ENCODE results near the gene SHANK1. TPM values are rescaled to one million over a fixed set of nuclear protein-coding genes. Genes with fewer than 3 reads are reported as not detected.

The SHANK1 gene
- total RNA-seq, 2 experiments from 2014 or later = not detected

- DNase-seq (no peak), ATAC-seq (no peak)
- Mint-ChIP-seq H3K27ac (no peak overlapping the region), H3K9me3 (ENCODE audit: insufficient read depth) (no peaks in the 10 kb centered on the region), H3K4me3 (no peak overlapping the region), H3K36me3 (ENCODE audit: low read depth) (no peaks in the 10 kb centered on the region), H3K27me3 (ENCODE audit: low read depth) (no peaks in the 10 kb centered on the region), H3K4me1 (ENCODE audit: low read depth) (no peaks in the 10 kb centered on the region)
- ChIA-PET POLR2A (no interaction called here), CTCF (no interaction called here)
Measured at GRCh38 chr19:50646074-50646807, 73.4 kb downstream of the SHANK1 start.

DNA sequence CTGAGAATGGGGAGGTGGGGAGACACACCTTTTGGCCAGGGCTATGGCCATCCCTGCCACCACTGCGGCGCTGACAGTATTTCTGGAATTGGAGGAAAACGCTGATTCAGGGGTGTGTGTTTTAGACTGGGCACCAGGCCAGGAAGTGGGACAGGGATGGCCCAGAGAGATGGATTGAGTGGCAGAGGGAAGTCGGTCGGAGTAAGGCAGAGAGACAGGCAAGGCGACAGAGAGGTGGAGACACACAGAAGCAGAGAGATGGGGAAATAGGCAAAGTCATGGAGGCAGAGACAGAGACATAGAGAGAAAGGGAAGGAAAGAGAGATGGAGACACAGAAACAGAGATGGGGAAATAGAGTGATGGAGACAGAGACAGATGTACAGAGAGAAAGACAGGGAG lies 74.5 kb downstream of the SHANK1 start:
- ChIA-PET POLR2A (no interaction called here), CTCF (no interaction called here)
- Mint-ChIP-seq H3K27me3 (ENCODE audit: low read depth) (peaks cover 1% of the 10 kb centered on the region), H3K9me3 (ENCODE audit: insufficient read depth) (no peaks in the 10 kb centered on the region), H3K4me3 (no peak overlapping the region), H3K4me1 (ENCODE audit: low read depth) (no peaks in the 10 kb centered on the region), H3K36me3 (ENCODE audit: low read depth) (no peaks in the 10 kb centered on the region), H3K27ac (no peak overlapping the region)
- ATAC-seq = no peak
- no peak for DNase-seq

DNA sequence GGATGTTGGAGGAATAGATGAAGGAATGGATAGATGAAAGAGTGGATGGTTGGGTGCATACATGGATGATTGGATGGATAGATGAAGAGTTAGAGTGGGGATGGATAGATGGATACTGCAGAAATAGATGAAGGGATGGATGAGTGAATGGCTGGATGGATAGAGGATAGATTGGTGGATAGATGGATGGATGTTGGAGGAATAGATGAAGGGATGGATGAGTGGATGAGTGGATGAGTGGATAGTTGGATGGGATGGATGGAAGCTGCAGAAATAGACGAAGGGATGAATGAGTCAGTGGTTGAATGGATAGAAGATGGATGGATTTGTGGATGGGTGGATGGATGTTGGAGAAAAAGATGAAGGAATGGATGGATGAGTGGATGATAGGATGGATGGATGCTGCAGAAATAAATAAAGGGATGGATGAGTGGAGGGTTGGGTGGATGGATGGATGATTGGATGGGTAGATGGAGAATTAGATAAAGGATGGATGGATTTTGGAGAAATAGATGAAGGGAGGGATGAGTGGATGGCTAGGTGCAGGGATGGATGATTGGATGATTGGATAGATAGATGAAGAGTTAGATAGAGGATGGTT lies 75.2 kb downstream of the SHANK1 start:
- peaks cover 3% of the 10 kb centered on the region for H3K27me3 Mint-ChIP-seq (ENCODE audit: low read depth)
- ChIA-PET POLR2A (no interaction called here), CTCF (no interaction called here)
- H3K27ac Mint-ChIP-seq = no peak overlapping the region
- H3K4me3 Mint-ChIP-seq = no peak overlapping the region
- no peak for ATAC-seq
- H3K36me3 Mint-ChIP-seq (ENCODE audit: low read depth) = no peaks in the 10 kb centered on the region
- no peak for DNase-seq
- H3K4me1 Mint-ChIP-seq (ENCODE audit: low read depth) = no peaks in the 10 kb centered on the region
- H3K9me3 Mint-ChIP-seq (ENCODE audit: insufficient read depth) = no peaks in the 10 kb centered on the region

GRCh38 chr19:50640368-50640767 lies 79.2 kb downstream of the SHANK1 start:
- Mint-ChIP-seq H3K27ac (no peak overlapping the region), H3K27me3 (ENCODE audit: low read depth) (peaks cover 29% of the 10 kb centered on the region), H3K4me3 (no peak overlapping the region), H3K9me3 (ENCODE audit: insufficient read depth) (peaks cover 2% of the 10 kb centered on the region), H3K36me3 (ENCODE audit: low read depth) (no peaks in the 10 kb centered on the region), H3K4me1 (ENCODE audit: low read depth) (peaks cover 2% of the 10 kb centered on the region)
- ATAC-seq (no peak), DNase-seq (no peak)
- ChIA-PET CTCF (no interaction called here), POLR2A (no interaction called here)

GRCh38 chr19:50639121-50640112 lies 80.2 kb downstream of the SHANK1 start, which contains the start of gene SYT3:
Gene SYT3, minus strand, starts transcription at chr19:50639881. Its CDS starts 2,470 bp downstream, at chr19:50637411.
- CTCF ChIA-PET = interaction anchor here (0.6 kb wide), 1 partner anchor 31 kb away, joined by 4 read pairs; no protein-coding TSS in a partner anchor
- DNase-seq (no peak), ATAC-seq (peak; percentile 33)
- POLR2A ChIA-PET = no interaction called here
- peak within 1 kb of the TSS; percentile 35 for H3K4me3 Mint-ChIP-seq
- H3K27ac Mint-ChIP-seq = no peak within 1 kb of the TSS
- peaks cover 29% of the 10 kb centered on the region for H3K27me3 Mint-ChIP-seq (ENCODE audit: low read depth)
- peaks cover 2% of the 10 kb centered on the region for H3K4me1 Mint-ChIP-seq (ENCODE audit: low read depth)
- H3K36me3 Mint-ChIP-seq (ENCODE audit: low read depth) = no peaks in the 10 kb centered on the region
- H3K9me3 Mint-ChIP-seq (ENCODE audit: insufficient read depth) = peaks cover 6% of the 10 kb centered on the region

GRCh38 chr19:50638600-50638999 lies 81.0 kb downstream of the SHANK1 start:
- Mint-ChIP-seq H3K27me3 (ENCODE audit: low read depth) (peaks cover 29% of the 10 kb centered on the region), H3K36me3 (ENCODE audit: low read depth) (no peaks in the 10 kb centered on the region), H3K27ac (no peak overlapping the region), H3K4me1 (ENCODE audit: low read depth) (peaks cover 2% of the 10 kb centered on the region), H3K9me3 (ENCODE audit: insufficient read depth) (peaks cover 14% of the 10 kb centered on the region), H3K4me3 (no peak overlapping the region)
- POLR2A ChIA-PET = no interaction called here
- CTCF ChIA-PET = interaction anchor here (0.6 kb wide), 1 partner anchor 31 kb away, joined by 4 read pairs; no protein-coding TSS in a partner anchor
- DNase-seq (no peak), ATAC-seq (no peak)

DNA sequence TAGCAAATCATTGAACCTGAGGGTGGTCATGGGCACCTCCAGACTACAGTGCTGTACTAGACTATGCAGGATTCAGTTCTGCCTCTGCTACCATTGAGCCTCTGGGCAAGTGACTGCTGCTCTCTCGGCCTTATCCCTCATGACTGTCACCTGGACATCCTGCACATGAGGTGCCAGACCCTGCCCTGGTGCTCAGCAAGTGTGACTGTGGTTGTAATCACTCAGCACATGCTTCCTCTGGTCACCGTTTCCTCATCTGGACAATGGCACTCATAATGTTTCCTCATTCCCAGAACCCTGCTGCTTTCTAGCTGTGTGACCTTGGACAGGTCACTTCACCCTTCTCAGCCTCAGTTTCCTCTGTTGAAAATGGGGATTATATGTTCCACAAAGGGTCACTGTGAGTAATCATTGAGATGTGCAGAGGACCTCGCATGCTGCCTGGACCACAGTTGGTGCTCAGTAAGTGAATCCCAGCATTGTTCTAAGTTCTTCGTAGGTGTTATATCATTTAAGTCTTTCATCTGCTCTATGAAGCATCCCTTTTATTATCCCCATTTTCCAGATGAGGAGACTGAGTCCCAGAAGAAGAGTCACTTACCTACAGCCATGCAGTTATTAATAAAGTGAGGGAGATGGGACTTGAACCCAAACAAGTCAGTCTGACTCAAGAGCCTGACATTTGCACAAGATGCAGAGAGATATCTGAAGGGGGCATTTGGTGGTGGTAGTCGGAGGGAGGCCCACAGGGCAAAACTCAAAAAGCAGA lies 83.1 kb downstream of the SHANK1 start:
- no peak for DNase-seq
- Mint-ChIP-seq H3K4me3 (no peak overlapping the region), H3K27me3 (ENCODE audit: low read depth) (peaks cover 29% of the 10 kb centered on the region), H3K36me3 (ENCODE audit: low read depth) (no peaks in the 10 kb centered on the region), H3K9me3 (ENCODE audit: insufficient read depth) (peaks cover 19% of the 10 kb centered on the region), H3K4me1 (ENCODE audit: low read depth) (peaks cover 2% of the 10 kb centered on the region), H3K27ac (no peak overlapping the region)
- CTCF ChIA-PET = interaction anchor here (1.4 kb wide), 1 partner anchor 80 kb away, joined by 3 read pairs; no protein-coding TSS in a partner anchor
- POLR2A ChIA-PET = no interaction called here
- no peak for ATAC-seq

- ATAC-seq (no peak), DNase-seq (no peak)
- no peak overlapping the region for H3K4me3 Mint-ChIP-seq
- H3K27me3 Mint-ChIP-seq (ENCODE audit: low read depth) = peaks cover 23% of the 10 kb centered on the region
- H3K36me3 Mint-ChIP-seq (ENCODE audit: low read depth) = no peaks in the 10 kb centered on the region
- H3K27ac Mint-ChIP-seq = no peak overlapping the region
- H3K4me1 Mint-ChIP-seq (ENCODE audit: low read depth) = no peaks in the 10 kb centered on the region
- ChIA-PET CTCF (no interaction called here), POLR2A (no interaction called here)
- peaks cover 19% of the 10 kb centered on the region for H3K9me3 Mint-ChIP-seq (ENCODE audit: insufficient read depth)
Measured at GRCh38 chr19:50633973-50634372, 85.6 kb downstream of the SHANK1 start.

- Mint-ChIP-seq H3K9me3 (ENCODE audit: insufficient read depth) (peaks cover 19% of the 10 kb centered on the region), H3K4me3 (no peak overlapping the region), H3K36me3 (ENCODE audit: low read depth) (no peaks in the 10 kb centered on the region), H3K4me1 (ENCODE audit: low read depth) (no peaks in the 10 kb centered on the region), H3K27ac (no peak overlapping the region), H3K27me3 (ENCODE audit: low read depth) (peaks cover 17% of the 10 kb centered on the region)
- ATAC-seq (no peak), DNase-seq (no peak)
- CTCF ChIA-PET = no interaction called here
- POLR2A ChIA-PET = no interaction called here
Measured at GRCh38 chr19:50633359-50633758, 86.2 kb downstream of the SHANK1 start.

- ChIA-PET CTCF (no interaction called here), POLR2A (no interaction called here)
Measured at GRCh38 chr19:50632151-50632835, 87.3 kb downstream of the SHANK1 start.

GRCh38 chr19:50629801-50630200 lies 89.8 kb downstream of the SHANK1 start:
- Mint-ChIP-seq H3K9me3 (ENCODE audit: insufficient read depth) (peaks cover 15% of the 10 kb centered on the region), H3K36me3 (ENCODE audit: low read depth) (no peaks in the 10 kb centered on the region), H3K27ac (no peak overlapping the region), H3K27me3 (ENCODE audit: low read depth) (no peaks in the 10 kb centered on the region), H3K4me1 (ENCODE audit: low read depth) (no peaks in the 10 kb centered on the region), H3K4me3 (no peak overlapping the region)
- DNase-seq (no peak), ATAC-seq (no peak)
- ChIA-PET POLR2A (no interaction called here), CTCF (no interaction called here)

More at GRCh38 chr19:50632151-50632835, 87.3 kb downstream of the SHANK1 start:
- H3K9me3 Mint-ChIP-seq (ENCODE audit: insufficient read depth) = peaks cover 19% of the 10 kb centered on the region
- H3K36me3 Mint-ChIP-seq (ENCODE audit: low read depth) = no peaks in the 10 kb centered on the region
- H3K27ac Mint-ChIP-seq = no peak overlapping the region
- no peak overlapping the region for H3K4me3 Mint-ChIP-seq
- no peak for ATAC-seq
- no peaks in the 10 kb centered on the region for H3K4me1 Mint-ChIP-seq (ENCODE audit: low read depth)
- H3K27me3 Mint-ChIP-seq (ENCODE audit: low read depth) = peaks cover 7% of the 10 kb centered on the region
- DNase-seq = no peak
